ENCODE data around the gene RAB39A. TPM values are rescaled to one million over a fixed set of nuclear protein-coding genes. Genes with fewer than 3 reads are reported as not detected.
"Not testable (repeated sequence)": the region's sequence is repeated elsewhere in the genome, so short reads cannot be mapped to it uniquely, and the experiment has no call there.

The RAB39A gene
- total and polyA plus RNA-seq, 2 donors (not counting 1 experiment from before 2014, with no cell fraction given) = not detected

DNA sequence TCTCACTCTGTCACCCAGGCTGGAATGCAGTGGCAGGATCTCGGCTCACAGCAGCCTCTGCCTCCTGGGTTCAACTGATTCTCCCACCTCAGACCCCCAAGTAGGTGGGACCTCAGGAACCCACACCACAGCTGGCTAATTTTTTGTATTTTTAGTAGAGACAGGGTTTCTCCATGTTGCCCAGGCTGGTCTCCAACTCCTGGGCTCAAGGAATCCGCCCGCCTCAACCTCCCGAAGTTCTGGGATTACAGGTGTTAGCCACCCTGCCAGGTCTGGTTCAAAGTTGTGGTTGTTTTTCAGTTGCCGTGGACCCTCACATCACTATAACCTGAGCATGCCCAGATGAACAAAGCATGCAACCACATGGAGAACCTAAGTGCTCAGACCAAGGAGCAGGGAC, 13.0 kb upstream of the RAB39A start:
- Histone ChIP-seq H3K9ac (ENCODE audit: insufficient read depth, low read length) (no peak overlapping the region), H3K4me2 (ENCODE audit: extremely low read depth, insufficient read depth, low read length) (no peak overlapping the region), H3K27ac (ENCODE audit: insufficient read depth, low read length) (no peak overlapping the region), H3K36me3 (ENCODE audit: control insufficient read depth, insufficient read depth, low read length) (no peaks in the 10 kb centered on the region), H4K20me1 (ENCODE audit: control insufficient read depth, extremely low read depth, insufficient read depth, low read length) (no peaks in the 10 kb centered on the region), H3K27me3 (ENCODE audit: control insufficient read depth, insufficient read depth, low read length) (no peaks in the 10 kb centered on the region), H3K4me3 (replicated peaks in 1 of 4; ENCODE audit: control extremely low read depth in 1 of 4, insufficient read depth in 1 of 4, low read depth in 3 of 4, low read length in 4 of 4) (no peak overlapping the region), H2AFZ (ENCODE audit: low read length) (no peak overlapping the region), H3K9me3 (ENCODE audit: control insufficient read depth, insufficient read depth, low read depth, low read length) (no peaks in the 10 kb centered on the region), H3K4me1 (ENCODE audit: control insufficient read depth, extremely low read depth, insufficient read depth, low read length) (no peaks in the 10 kb centered on the region), H3K79me2 (ENCODE audit: control insufficient read depth, insufficient read depth, low read length) (no peaks in the 10 kb centered on the region)
- no peak for TF ChIP-seq EZH2 (IDR thresholded peaks at IDR 0.05; ENCODE audit: low read length, missing control alignments)
- TF ChIP-seq, protein P1, sequence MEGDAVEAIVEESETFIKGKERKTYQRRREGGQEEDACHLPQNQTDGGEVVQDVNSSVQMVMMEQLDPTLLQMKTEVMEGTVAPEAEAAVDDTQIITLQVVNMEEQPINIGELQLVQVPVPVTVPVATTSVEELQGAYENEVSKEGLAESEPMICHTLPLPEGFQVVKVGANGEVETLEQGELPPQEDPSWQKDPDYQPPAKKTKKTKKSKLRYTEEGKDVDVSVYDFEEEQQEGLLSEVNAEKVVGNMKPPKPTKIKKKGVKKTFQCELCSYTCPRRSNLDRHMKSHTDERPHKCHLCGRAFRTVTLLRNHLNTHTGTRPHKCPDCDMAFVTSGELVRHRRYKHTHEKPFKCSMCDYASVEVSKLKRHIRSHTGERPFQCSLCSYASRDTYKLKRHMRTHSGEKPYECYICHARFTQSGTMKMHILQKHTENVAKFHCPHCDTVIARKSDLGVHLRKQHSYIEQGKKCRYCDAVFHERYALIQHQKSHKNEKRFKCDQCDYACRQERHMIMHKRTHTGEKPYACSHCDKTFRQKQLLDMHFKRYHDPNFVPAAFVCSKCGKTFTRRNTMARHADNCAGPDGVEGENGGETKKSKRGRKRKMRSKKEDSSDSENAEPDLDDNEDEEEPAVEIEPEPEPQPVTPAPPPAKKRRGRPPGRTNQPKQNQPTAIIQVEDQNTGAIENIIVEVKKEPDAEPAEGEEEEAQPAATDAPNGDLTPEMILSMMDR (conservative IDR thresholded peaks at IDR 0.05 in 1 of 2, IDR thresholded peaks at IDR 0.05 in 1 of 2; ENCODE audit: low read depth in 1 of 2, low read length in 2 of 2) = no peak
- DNase-seq (ENCODE audit: low read depth in 2 of 2) = no peak

DNA sequence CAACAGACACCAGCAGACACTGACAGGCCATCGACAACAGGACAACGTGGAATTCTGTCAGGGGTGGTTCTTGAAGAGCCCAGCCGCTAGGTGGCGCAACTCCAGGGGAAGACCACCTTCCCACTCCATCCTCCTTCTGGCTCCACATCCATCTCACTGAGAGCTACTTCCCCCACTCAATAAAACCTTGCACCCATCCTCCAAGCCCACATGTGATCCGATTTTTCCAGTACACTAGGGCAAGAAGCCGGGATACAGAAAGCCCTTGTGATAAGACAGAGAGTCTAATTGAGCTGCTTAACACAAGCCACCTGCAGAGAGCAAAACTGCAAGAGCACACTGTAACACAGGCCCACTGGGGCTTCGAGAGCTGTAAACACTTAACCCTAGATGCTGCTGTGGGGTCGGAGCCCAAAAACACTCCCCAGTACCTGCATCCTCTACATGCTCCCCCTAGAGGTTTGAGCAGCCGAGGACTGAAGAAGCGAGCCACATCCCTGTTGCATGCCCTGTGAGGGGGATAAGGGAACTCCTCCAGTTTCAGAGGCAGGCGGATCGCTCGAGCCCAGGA, 11.5 kb upstream of the RAB39A start:
- H4K20me1 ChIP-seq (ENCODE audit: control insufficient read depth, extremely low read depth, insufficient read depth, low read length) = no peaks in the 10 kb centered on the region
- H3K36me3 ChIP-seq (ENCODE audit: control insufficient read depth, insufficient read depth, low read length) = no peaks in the 10 kb centered on the region
- H3K4me3 ChIP-seq (replicated peaks in 1 of 4; ENCODE audit: control extremely low read depth in 1 of 4, insufficient read depth in 1 of 4, low read depth in 3 of 4, low read length in 4 of 4) = no peak overlapping the region
- no peak overlapping the region for H3K27ac ChIP-seq (ENCODE audit: insufficient read depth, low read length)
- no peak overlapping the region for H3K4me2 ChIP-seq (ENCODE audit: extremely low read depth, insufficient read depth, low read length)
- H3K9ac ChIP-seq (ENCODE audit: insufficient read depth, low read length) = no peak overlapping the region
- no peaks in the 10 kb centered on the region for H3K4me1 ChIP-seq (ENCODE audit: control insufficient read depth, extremely low read depth, insufficient read depth, low read length)
- no peaks in the 10 kb centered on the region for H3K79me2 ChIP-seq (ENCODE audit: control insufficient read depth, insufficient read depth, low read length)
- no peak overlapping the region for H2AFZ ChIP-seq (ENCODE audit: low read length)
- H3K9me3 ChIP-seq (ENCODE audit: control insufficient read depth, insufficient read depth, low read depth, low read length) = no peaks in the 10 kb centered on the region
- TF ChIP-seq, protein P1 (conservative IDR thresholded peaks at IDR 0.05 in 1 of 2, IDR thresholded peaks at IDR 0.05 in 1 of 2; ENCODE audit: low read depth in 1 of 2, low read length in 2 of 2) = peak; percentile 18 to 59
- no peak for TF ChIP-seq EZH2 (IDR thresholded peaks at IDR 0.05; ENCODE audit: low read length, missing control alignments)
- peak; percentile 8 to 14 for DNase-seq (ENCODE audit: low read depth in 2 of 2)
- no peaks in the 10 kb centered on the region for H3K27me3 ChIP-seq (ENCODE audit: control insufficient read depth, insufficient read depth, low read length)

DNA sequence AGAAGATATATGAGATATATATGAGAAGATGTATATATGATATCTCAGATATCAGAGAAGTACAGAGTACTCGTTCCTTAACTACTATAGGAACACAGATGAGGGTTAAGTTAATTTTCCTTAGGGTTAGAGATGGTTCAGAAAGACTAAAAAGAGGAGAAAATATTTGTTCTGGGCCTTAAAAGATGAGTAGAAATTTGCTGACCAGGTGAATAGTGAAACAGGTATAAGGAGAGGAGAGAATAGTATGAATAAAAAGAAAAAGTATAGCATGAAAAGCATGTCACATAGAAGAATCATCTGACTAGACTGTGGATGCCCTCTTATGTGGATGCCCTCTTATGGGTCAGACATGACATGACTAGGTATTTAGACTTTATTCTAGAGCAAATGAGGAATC, 6.3 kb upstream of the RAB39A start:
- no peaks in the 10 kb centered on the region for H3K79me2 ChIP-seq (ENCODE audit: control insufficient read depth, insufficient read depth, low read length)
- no peaks in the 10 kb centered on the region for H3K36me3 ChIP-seq (ENCODE audit: control insufficient read depth, insufficient read depth, low read length)
- H3K9ac ChIP-seq (ENCODE audit: insufficient read depth, low read length) = no peak overlapping the region
- H4K20me1 ChIP-seq (ENCODE audit: control insufficient read depth, extremely low read depth, insufficient read depth, low read length) = no peaks in the 10 kb centered on the region
- TF ChIP-seq, protein P1 (conservative IDR thresholded peaks at IDR 0.05 in 1 of 2, IDR thresholded peaks at IDR 0.05 in 1 of 2; ENCODE audit: low read depth in 1 of 2, low read length in 2 of 2) = no peak
- no peak for TF ChIP-seq EZH2 (IDR thresholded peaks at IDR 0.05; ENCODE audit: low read length, missing control alignments)
- H3K4me3 ChIP-seq (replicated peaks in 1 of 4; ENCODE audit: control extremely low read depth in 1 of 4, insufficient read depth in 1 of 4, low read depth in 3 of 4, low read length in 4 of 4) = no peak overlapping the region
- H2AFZ ChIP-seq (ENCODE audit: low read length) = no peak overlapping the region
- H3K4me1 ChIP-seq (ENCODE audit: control insufficient read depth, extremely low read depth, insufficient read depth, low read length) = no peaks in the 10 kb centered on the region
- H3K27me3 ChIP-seq (ENCODE audit: control insufficient read depth, insufficient read depth, low read length) = no peaks in the 10 kb centered on the region
- H3K9me3 ChIP-seq (ENCODE audit: control insufficient read depth, insufficient read depth, low read depth, low read length) = no peaks in the 10 kb centered on the region
- no peak for DNase-seq (ENCODE audit: low read depth in 2 of 2)
- H3K27ac ChIP-seq (ENCODE audit: insufficient read depth, low read length) = no peak overlapping the region
- no peak overlapping the region for H3K4me2 ChIP-seq (ENCODE audit: extremely low read depth, insufficient read depth, low read length)

DNA sequence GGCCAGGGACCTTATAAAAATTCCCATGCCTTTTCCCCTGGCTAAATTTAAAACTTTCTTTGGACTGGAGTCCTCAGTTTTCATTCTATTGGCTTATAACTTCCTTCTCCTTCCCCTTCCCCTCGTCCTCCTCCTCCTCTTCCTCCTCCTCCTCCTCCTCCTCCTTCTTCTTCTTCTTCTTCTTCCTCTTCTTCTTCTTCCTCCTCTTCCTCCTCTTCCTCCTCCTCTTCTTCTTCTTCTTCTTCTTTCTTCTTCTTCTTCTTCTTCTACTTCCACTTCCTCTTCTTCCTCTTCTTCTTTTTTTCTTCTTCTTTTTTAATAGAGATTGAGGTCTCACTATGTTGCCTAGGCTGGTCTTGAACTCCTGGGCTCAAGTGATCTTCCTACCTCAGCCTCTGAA, 4.7 kb upstream of the RAB39A start:
- H4K20me1 ChIP-seq (ENCODE audit: control insufficient read depth, extremely low read depth, insufficient read depth, low read length); H3K9ac ChIP-seq (ENCODE audit: insufficient read depth, low read length); DNase-seq (ENCODE audit: low read depth in 2 of 2); H3K4me2 ChIP-seq (ENCODE audit: extremely low read depth, insufficient read depth, low read length); H3K4me1 ChIP-seq (ENCODE audit: control insufficient read depth, extremely low read depth, insufficient read depth, low read length); H3K79me2 ChIP-seq (ENCODE audit: control insufficient read depth, insufficient read depth, low read length); H3K9me3 ChIP-seq (ENCODE audit: control insufficient read depth, insufficient read depth, low read depth, low read length); H3K27ac ChIP-seq (ENCODE audit: insufficient read depth, low read length); H3K4me3 ChIP-seq (replicated peaks in 1 of 4; ENCODE audit: control extremely low read depth in 1 of 4, insufficient read depth in 1 of 4, low read depth in 3 of 4, low read length in 4 of 4); H3K36me3 ChIP-seq (ENCODE audit: control insufficient read depth, insufficient read depth, low read length); H3K27me3 ChIP-seq (ENCODE audit: control insufficient read depth, insufficient read depth, low read length); H2AFZ ChIP-seq (ENCODE audit: low read length): not testable (repeated sequence)
